ENCODE measurements around the gene GET3.

Gene GET3

GRCh38 chr19:12782424-12783290, 45.4 kb downstream of the GET3 start:
- DNase-seq = peak; percentile 97

GRCh38 chr19:12783291-12783848, 46.1 kb downstream of the GET3 start:
- no peak for DNase-seq

- DNase-seq = peak; percentile 61
These were observed 46.6 kb downstream of the GET3 start for GRCh38 chr19:12783849-12784393.

- peak; percentile 45 for DNase-seq
These were observed 47.1 kb downstream of the GET3 start for GRCh38 chr19:12784394-12784870.

GRCh38 chr19:12784871-12785430, 47.7 kb downstream of the GET3 start:
- peak; percentile 73 for DNase-seq

GRCh38 chr19:12785431-12786031, 48.2 kb downstream of the GET3 start:
- DNase-seq = peak; percentile 60

- peak; percentile 88 for DNase-seq
These were observed 49.0 kb downstream of the GET3 start for GRCh38 chr19:12786141-12786870.

- DNase-seq = no peak
These were observed 49.7 kb downstream of the GET3 start for GRCh38 chr19:12786952-12787351.

GRCh38 chr19:12787458-12787857, 50.2 kb downstream of the GET3 start:
- no peak for DNase-seq

- no peak for DNase-seq
These were observed 50.9 kb downstream of the GET3 start for GRCh38 chr19:12788042-12788681.

GRCh38 chr19:12788682-12789097, 51.4 kb downstream of the GET3 start:
- DNase-seq = peak; percentile 88

GRCh38 chr19:12789098-12789903, 52.0 kb downstream of the GET3 start:
- peak; percentile 29 for DNase-seq

GRCh38 chr19:12789904-12790619, 52.8 kb downstream of the GET3 start:
- peak; percentile 99 for DNase-seq

- DNase-seq = no peak
These were observed 53.5 kb downstream of the GET3 start for GRCh38 chr19:12790628-12791344.

GRCh38 chr19:12791345-12792050, 54.2 kb downstream of the GET3 start, which contains the start of gene JUNB:
Gene JUNB, plus strand, starts transcription at chr19:12791486. Its CDS starts 286 bp downstream, at chr19:12791772.
- DNase-seq = peak; percentile 99

- DNase-seq = peak; percentile 69
These were observed 55.0 kb downstream of the GET3 start for GRCh38 chr19:12792051-12792852.

- DNase-seq = no peak
These were observed 55.6 kb downstream of the GET3 start for GRCh38 chr19:12792853-12793289.
